Measurements from ENCODE around the gene NFS1. TPM values are rescaled to one million over a fixed set of nuclear protein-coding genes. Genes with fewer than 3 reads are reported as not detected.

Gene NFS1
- total and polyA plus RNA-seq, 2 of the 8 experiments (the other 6 are each of a cell fraction or from before 2014, with no cell fraction given), result 26.1 to 38.8 TPM

DNA sequence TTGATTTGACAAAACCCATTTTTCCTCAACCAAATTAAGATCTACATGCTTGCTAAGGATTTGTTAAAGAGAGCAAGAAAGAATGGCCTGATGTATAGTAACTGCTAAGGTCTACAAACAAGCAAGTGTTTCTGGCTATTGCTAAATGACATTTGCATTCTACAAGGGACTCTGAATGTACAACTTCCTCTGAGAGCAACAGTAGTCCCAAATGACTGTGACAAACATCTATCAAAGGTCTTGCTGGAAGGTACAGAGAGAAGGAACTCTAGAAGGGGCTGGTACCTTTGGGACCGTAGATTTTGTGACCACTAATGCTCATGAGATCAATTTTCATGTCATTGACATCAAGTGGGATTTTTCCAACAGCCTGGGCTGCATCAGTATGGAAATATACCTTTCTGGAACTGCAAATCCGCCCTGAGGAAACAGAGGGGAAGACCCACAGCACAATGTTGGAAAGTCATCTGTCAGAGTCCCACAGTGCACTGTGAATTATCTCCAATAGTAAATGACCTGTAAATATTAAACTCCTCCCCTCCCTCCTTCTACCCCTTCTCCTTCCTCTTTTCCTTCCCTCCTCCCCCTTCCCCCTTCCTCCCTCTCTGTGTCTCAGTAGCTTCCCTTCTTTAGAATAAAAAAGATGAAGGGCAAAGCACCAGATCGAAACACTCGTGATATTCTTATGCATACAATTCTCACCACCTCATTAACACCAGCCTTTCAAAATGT, 18.5 kb downstream of the NFS1 start (continued):
- TF ChIP-seq JUN (IDR thresholded peaks at IDR 0.05; ENCODE audit: low read depth, low read length) (no peak), NANOG (IDR thresholded peaks at IDR 0.05; ENCODE audit: insufficient read depth, low read depth, low read length, poor library complexity, severe bottlenecking) (no peak), NRF1 (IDR thresholded peaks at IDR 0.05; ENCODE audit: low read depth, low read length) (no peak), FOSL1 (IDR thresholded peaks at IDR 0.05; ENCODE audit: insufficient read depth, low read depth, low read length) (no peak), CTBP2 (IDR thresholded peaks at IDR 0.05; ENCODE audit: borderline replicate concordance, insufficient read depth, insufficient read length, low read length) (no peak), SUZ12 (IDR thresholded peaks at IDR 0.05; ENCODE audit: low read length) (no peak), CHD1 (IDR thresholded peaks at IDR 0.05; ENCODE audit: low read depth, low read length) (no peak)
